GM12891 (cell line): ENCODE data around the gene LMNA.

Source experiments
- POLR2AphosphoS5 ChIP-seq: IDR thresholded peaks from 2 replicates; pipeline ENCODE4 v1.6.1; 2011; ENCODE audit warnings: low read depth, low read length, control low read depth
- POU2F2 ChIP-seq: IDR thresholded peaks from 2 replicates; pipeline ENCODE4 v1.6.1; 2011; ENCODE audit warnings: low read depth, mild to moderate bottlenecking, control low read depth, low read length, moderate library complexity
- TAF1 ChIP-seq: IDR thresholded peaks from 2 replicates; pipeline ENCODE4 v1.6.1; 2011; ENCODE audit warnings: low read depth, low read length, control low read depth

DNA sequence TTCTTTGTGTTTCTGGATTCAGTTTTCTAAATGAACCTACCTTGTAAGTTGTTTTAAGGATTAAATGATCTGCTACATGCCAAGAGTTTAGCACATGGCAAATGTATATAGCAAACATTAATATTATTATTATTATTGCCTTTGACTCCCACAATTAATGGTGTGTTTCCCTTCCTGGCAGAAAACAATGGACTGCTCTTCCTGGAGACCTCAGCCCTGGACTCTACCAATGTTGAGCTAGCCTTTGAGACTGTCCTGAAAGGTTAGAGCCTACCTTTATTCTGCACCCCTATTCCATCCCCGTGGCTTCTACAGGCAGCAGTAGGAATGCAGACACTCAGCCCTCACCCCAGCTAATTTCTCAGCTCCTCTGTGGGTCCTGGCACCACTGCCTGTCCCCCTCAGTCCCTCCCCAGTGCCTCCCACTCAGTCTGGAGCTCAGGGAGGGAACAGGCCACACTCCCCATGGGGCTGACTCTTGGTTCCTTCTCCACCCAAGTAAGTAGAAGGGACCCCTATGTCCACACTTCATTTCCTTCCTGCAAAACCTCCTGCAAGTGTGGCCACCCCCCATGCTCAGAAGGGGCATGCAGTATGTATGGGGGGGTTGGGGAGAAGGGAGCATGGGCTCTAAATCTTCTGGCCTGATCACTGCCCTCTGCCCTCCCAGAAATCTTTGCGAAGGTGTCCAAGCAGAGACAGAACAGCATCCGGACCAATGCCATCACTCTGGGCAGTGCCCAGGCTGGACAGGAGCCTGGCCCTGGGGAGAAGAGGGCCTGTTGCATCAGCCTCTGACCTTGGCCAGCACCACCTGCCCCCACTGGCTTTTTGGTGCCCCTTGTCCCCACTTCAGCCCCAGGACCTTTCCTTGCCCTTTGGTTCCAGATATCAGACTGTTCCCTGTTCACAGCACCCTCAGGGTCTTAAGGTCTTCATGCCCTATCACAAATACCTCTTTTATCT, 44.7 kb upstream of the LMNA start:
- no peak for TF ChIP-seq POU2F2
- no peak for TF ChIP-seq POLR2AphosphoS5
- TF ChIP-seq TAF1 = no peak
